Body of pancreas (tissue), 4 donors: ENCODE measurements around the gene RAD17.

Source experiments
- POLR2A ChIP-seq, 3 donors: fragments of 450-650 bp; IDR thresholded peaks; one replicate each; pipeline ENCODE4 v1.6.1; 2016; ENCODE audit warnings: antibody characterized with exemption in 3 of 3, mild to moderate bottlenecking in 2 of 3
- TF ChIP-seq, protein P1 (sequence below), 7 experiments: fragments of 450-650 bp in 4 of 7; fragments of 200-600 bp in 3 of 7; sonication (generic) in 3 of 7; IDR thresholded peaks; one replicate each; pipeline ENCODE4 v1.5.1; 2016 to 2019; ENCODE audit warnings: antibody characterized with exemption in 7 of 7

- TF ChIP-seq, protein P1, sequence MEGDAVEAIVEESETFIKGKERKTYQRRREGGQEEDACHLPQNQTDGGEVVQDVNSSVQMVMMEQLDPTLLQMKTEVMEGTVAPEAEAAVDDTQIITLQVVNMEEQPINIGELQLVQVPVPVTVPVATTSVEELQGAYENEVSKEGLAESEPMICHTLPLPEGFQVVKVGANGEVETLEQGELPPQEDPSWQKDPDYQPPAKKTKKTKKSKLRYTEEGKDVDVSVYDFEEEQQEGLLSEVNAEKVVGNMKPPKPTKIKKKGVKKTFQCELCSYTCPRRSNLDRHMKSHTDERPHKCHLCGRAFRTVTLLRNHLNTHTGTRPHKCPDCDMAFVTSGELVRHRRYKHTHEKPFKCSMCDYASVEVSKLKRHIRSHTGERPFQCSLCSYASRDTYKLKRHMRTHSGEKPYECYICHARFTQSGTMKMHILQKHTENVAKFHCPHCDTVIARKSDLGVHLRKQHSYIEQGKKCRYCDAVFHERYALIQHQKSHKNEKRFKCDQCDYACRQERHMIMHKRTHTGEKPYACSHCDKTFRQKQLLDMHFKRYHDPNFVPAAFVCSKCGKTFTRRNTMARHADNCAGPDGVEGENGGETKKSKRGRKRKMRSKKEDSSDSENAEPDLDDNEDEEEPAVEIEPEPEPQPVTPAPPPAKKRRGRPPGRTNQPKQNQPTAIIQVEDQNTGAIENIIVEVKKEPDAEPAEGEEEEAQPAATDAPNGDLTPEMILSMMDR (IDR thresholded peaks at IDR 0.05) = no peak
- no peak for TF ChIP-seq POLR2A (IDR thresholded peaks at IDR 0.05)
Measured at GRCh38 chr5:69454460-69455249, 85.0 kb downstream of the RAD17 start.
